H9 (cell line): ENCODE measurements around the gene KRT32. TPM values are rescaled to one million over a fixed set of nuclear protein-coding genes. Genes with fewer than 3 reads are reported as not detected.

Experiments
- DNase-seq: peaks from one replicate; pipeline ENCODE4 v3.0.0-alpha.2; 2017
- H2AFZ ChIP-seq: one replicate; pipeline ENCODE4 v1.6.1; 2013; ENCODE audit warnings: mild to moderate bottlenecking, low read length, control low read depth, moderate library complexity
- H2AK5ac ChIP-seq: 2 replicates; pipeline ENCODE4 v1.6.1; 2013; ENCODE audit warnings: low read length, control low read depth, mixed read lengths; ENCODE audit not compliant: insufficient read length
- H2BK120ac ChIP-seq: one replicate; pipeline ENCODE4 v1.6.1; 2013; ENCODE audit warnings: low read depth, mild to moderate bottlenecking, low read length, control low read depth, inconsistent platforms; ENCODE audit not compliant: poor library complexity, severe bottlenecking
- H2BK12ac ChIP-seq: 2 replicates; pipeline ENCODE4 v1.6.1; 2013; ENCODE audit warnings: low read length, control low read depth, mixed read lengths, low read depth; ENCODE audit not compliant: insufficient read length
- H2BK15ac ChIP-seq: 2 replicates; pipeline ENCODE4 v1.6.1; 2013; ENCODE audit warnings: low read depth, low read length, control low read depth
- H2BK20ac ChIP-seq: one replicate; pipeline ENCODE4 v1.6.1; 2013; ENCODE audit warnings: low read depth, mild to moderate bottlenecking, low read length, control low read depth, inconsistent platforms; ENCODE audit not compliant: poor library complexity, severe bottlenecking
- H2BK5ac ChIP-seq: 2 replicates; pipeline ENCODE4 v1.6.1; 2013; ENCODE audit warnings: low read length, control low read depth, mixed read lengths; ENCODE audit not compliant: insufficient read length
- H3K14ac ChIP-seq: 2 replicates; pipeline ENCODE4 v1.6.1; 2013; ENCODE audit warnings: low read length, control low read depth; ENCODE audit not compliant: insufficient read depth
- H3K18ac ChIP-seq: 2 replicates; pipeline ENCODE4 v1.6.1; 2013; ENCODE audit warnings: low read depth, mild to moderate bottlenecking, mixed read lengths, low read length, control low read depth; ENCODE audit not compliant: insufficient read length
- H3K23ac ChIP-seq: 2 replicates; pipeline ENCODE4 v1.6.1; 2013; ENCODE audit warnings: low read length, control low read depth, mixed read lengths, low read depth; ENCODE audit not compliant: insufficient read length
- H3K23me2 ChIP-seq: 2 replicates; pipeline ENCODE4 v1.6.1; 2013; ENCODE audit warnings: low read depth, mild to moderate bottlenecking, mixed read lengths, low read length, control low read depth; ENCODE audit not compliant: insufficient read length, poor library complexity, severe bottlenecking
- H3K27ac ChIP-seq: 2 replicates; pipeline ENCODE4 v1.5.1; 2013; ENCODE audit warnings: low read length, control low read depth, mixed read lengths, low read depth; ENCODE audit not compliant: insufficient read length
- H3K27me3 ChIP-seq: 2 replicates; pipeline ENCODE4 v1.6.1; 2013; ENCODE audit warnings: low read length, control low read depth, inconsistent platforms; ENCODE audit not compliant: insufficient read depth
- H3K4ac ChIP-seq: 2 replicates; pipeline ENCODE4 v1.6.1; 2013; ENCODE audit warnings: low read depth, mild to moderate bottlenecking, control low read depth, inconsistent platforms, low read length, moderate library complexity
- H3K4me1 ChIP-seq: 2 replicates; pipeline ENCODE4 v1.6.1; 2013; ENCODE audit warnings: low read length, control low read depth, inconsistent platforms; ENCODE audit not compliant: insufficient read depth
- H3K4me2 ChIP-seq: 2 replicates; pipeline ENCODE4 v1.6.1; 2013; ENCODE audit warnings: low read length, control low read depth, mixed read lengths; ENCODE audit not compliant: insufficient read length, insufficient read depth
- H3K56ac ChIP-seq: 2 replicates; pipeline ENCODE4 v1.6.1; 2013; ENCODE audit warnings: low read depth, mild to moderate bottlenecking, mixed read lengths, low read length, control low read depth; ENCODE audit not compliant: insufficient read length
- H3K79me1 ChIP-seq: 2 replicates; pipeline ENCODE4 v1.6.1; 2013; ENCODE audit warnings: low read depth, mild to moderate bottlenecking, moderate library complexity, low read length, control low read depth, inconsistent platforms; ENCODE audit not compliant: insufficient read depth, poor library complexity, severe bottlenecking
- H3K79me2 ChIP-seq: 2 replicates; pipeline ENCODE4 v1.6.1; 2013; ENCODE audit warnings: low read length, control low read depth, inconsistent platforms; ENCODE audit not compliant: insufficient read depth
- H3K9ac ChIP-seq: 2 replicates; pipeline ENCODE4 v1.6.1; 2013; ENCODE audit warnings: low read length, control low read depth, mixed read lengths; ENCODE audit not compliant: insufficient read length; ENCODE audit errors: extremely low read depth
- H3K9me3 ChIP-seq: one replicate; pipeline ENCODE4 v1.6.1; 2013; ENCODE audit warnings: low read depth, low read length, inconsistent platforms; ENCODE audit not compliant: control insufficient read depth
- H3T11ph ChIP-seq: one replicate; pipeline ENCODE4 v1.6.1; 2013; ENCODE audit warnings: mild to moderate bottlenecking, low read length, control low read depth, inconsistent platforms
- H4K20me1 ChIP-seq: one replicate; pipeline ENCODE4 v1.6.1; 2013; ENCODE audit not compliant: control insufficient read depth, insufficient read length, insufficient read depth
- H4K5ac ChIP-seq: 2 replicates; pipeline ENCODE4 v1.6.1; 2013; ENCODE audit warnings: low read depth, mild to moderate bottlenecking, mixed read lengths, low read length, control low read depth; ENCODE audit not compliant: insufficient read length
- H4K8ac ChIP-seq: replicated peaks from 2 replicates; pipeline ENCODE4 v1.6.1; 2013; ENCODE audit warnings: low read length, control low read depth, mixed read lengths, low read depth; ENCODE audit not compliant: insufficient read length
- H4K91ac ChIP-seq: 2 replicates; pipeline ENCODE4 v1.6.1; 2013; ENCODE audit warnings: low read depth, mild to moderate bottlenecking, moderate library complexity, mixed read lengths, low read length, control low read depth; ENCODE audit not compliant: insufficient read length
- H3K27ac Mint-ChIP-seq, 3 experiments: 2 replicates in 2 of 3; 3 replicates in 1 of 3; pipeline ENCODE4 v1.8.0; 2020 to 2021; ENCODE audit warnings: mixed read lengths in 3 of 3, mild to moderate bottlenecking in 1 of 3, moderate library complexity in 1 of 3
- H3K27me3 Mint-ChIP-seq: 2 replicates; pipeline ENCODE4 v1.8.0; 2021; ENCODE audit warnings: low read depth, mild to moderate bottlenecking, moderate library complexity, mixed read lengths
- H3K36me3 Mint-ChIP-seq, 3 experiments: 2 replicates in 2 of 3; 3 replicates in 1 of 3; pipeline ENCODE4 v1.8.0; 2020 to 2021; ENCODE audit warnings: low read depth in 3 of 3, mixed read lengths in 3 of 3; ENCODE audit not compliant: insufficient read depth in 1 of 3
- H3K4me1 Mint-ChIP-seq, 2 experiments: 2 replicates each; pipeline ENCODE4 v1.8.0; 2020; ENCODE audit warnings: mixed read lengths in 2 of 2
- H3K4me3 Mint-ChIP-seq, 2 experiments: 2 replicates in 1 of 2; 3 replicates in 1 of 2; pipeline ENCODE4 v1.8.0; 2020 to 2021; ENCODE audit warnings: mild to moderate bottlenecking in 2 of 2, mixed read lengths in 2 of 2, moderate library complexity in 1 of 2
- H3K9me3 Mint-ChIP-seq, 2 experiments: 2 replicates in 1 of 2; 3 replicates in 1 of 2; pipeline ENCODE4 v1.8.0; 2020; ENCODE audit warnings: mild to moderate bottlenecking in 2 of 2, mixed read lengths in 2 of 2, moderate library complexity in 1 of 2
- CTCF ChIP-seq: fragments of 200-600 bp; sonication (generic); conservative IDR thresholded peaks from 3 replicates; pipeline ENCODE4 v1.8.0; 2021; ENCODE audit warnings: antibody characterized with exemption, mild to moderate bottlenecking
- WGBS: extraction: QIAGEN DNeasy Blood & Tissue Kit; methylation state at CpG from one replicate; pipeline ENCODE4 v1.1.7; 2013; ENCODE audit warnings: missing lambda C conversion rate, low lambda C conversion rate, mixed read lengths; ENCODE audit not compliant: insufficient read length; ENCODE audit errors: extremely low coverage; 5-methylcytosine and 5-hydroxymethylcytosine counted together
- total RNA-seq: library from RNA; stranded (reverse); gene quantifications from 2 replicates; pipeline ENCODE4 v1.2.1, GENCODE V29; 2021

KRT32 gene
- total RNA-seq, 1 experiment from 2014 or later = not detected

GRCh38 chr17:41434415-41434814, 32.8 kb downstream of the KRT32 start:
- H2BK15ac ChIP-seq = no peak overlapping the region
- no CpG with 5 or more reads among the region's 5 CpGs for WGBS
- Mint-ChIP-seq H3K27ac (no peak overlapping the region), H3K9me3 (no peaks in the 10 kb centered on the region), H3K27me3 (peaks cover 3% of the 10 kb centered on the region), H3K4me3 (no peak overlapping the region), H3K4me1 (0 out of 4 replicates have a peak, but pooled peaks cover 0 to 2% of the 10 kb centered on the region in 2 experiments), H3K36me3 (no peaks in the 10 kb centered on the region)
- H3K79me2 ChIP-seq = no peaks in the 10 kb centered on the region
- no peak overlapping the region for H3K14ac ChIP-seq
- no peak overlapping the region for H2AFZ ChIP-seq
- H3K56ac ChIP-seq = no peak overlapping the region
- no peaks in the 10 kb centered on the region for H4K20me1 ChIP-seq
- H2BK5ac ChIP-seq = no peak overlapping the region
- no peak overlapping the region for H3K4me2 ChIP-seq
- H4K8ac ChIP-seq = no peak overlapping the region
- H3K27ac ChIP-seq = no peak overlapping the region
- no peaks in the 10 kb centered on the region for H3K9me3 ChIP-seq
- H3K9ac ChIP-seq = no peak overlapping the region
- no peak overlapping the region for H2BK12ac ChIP-seq
- H2AK5ac ChIP-seq = no peak overlapping the region
- no peaks in the 10 kb centered on the region for H3K79me1 ChIP-seq
- no peak overlapping the region for H4K91ac ChIP-seq
- H2BK120ac ChIP-seq = no peak overlapping the region
- no peaks in the 10 kb centered on the region for H3K4me1 ChIP-seq
- DNase-seq = no peak
- H3K27me3 ChIP-seq = no peaks in the 10 kb centered on the region
- no peak overlapping the region for H3K23ac ChIP-seq
- H4K5ac ChIP-seq = no peak overlapping the region
- H2BK20ac ChIP-seq = no peak overlapping the region
- no peak for TF ChIP-seq CTCF
- no peak overlapping the region for H3T11ph ChIP-seq
- no peak overlapping the region for H3K18ac ChIP-seq
- H3K4ac ChIP-seq = no peak overlapping the region
- no peaks in the 10 kb centered on the region for H3K23me2 ChIP-seq
